ENCODE data around the gene TM7SF3.
A peak's percentile ranks its signal among the peaks of the same experiment; 100 is the strongest.
"Not testable (repeated sequence)": the region's sequence is repeated elsewhere in the genome, so short reads cannot be mapped to it uniquely, and the experiment has no call there.

The TM7SF3 gene

GRCh38 chr12:27014085-27014858, at the start of gene TM7SF3:
Gene TM7SF3 (minus strand): TSS chr12:27014384. CDS start chr12:27014168, 216 bp downstream.
- peak; percentile 91 for DNase-seq

GRCh38 chr12:27063250-27063851, 49.2 kb upstream of the TM7SF3 start:
- no peak for DNase-seq

GRCh38 chr12:27061317-27061716, 47.1 kb upstream of the TM7SF3 start:
- no peak for DNase-seq

- DNase-seq, result no peak
Measured at GRCh38 chr12:27060740-27061139, 46.6 kb upstream of the TM7SF3 start.

- DNase-seq, result no peak
Measured at GRCh38 chr12:27057543-27057942, 43.4 kb upstream of the TM7SF3 start.

GRCh38 chr12:27055966-27056365, 41.8 kb upstream of the TM7SF3 start:
- no peak for DNase-seq

GRCh38 chr12:27052742-27053141, 38.6 kb upstream of the TM7SF3 start:
- no peak for DNase-seq

- no peak for DNase-seq
Measured at GRCh38 chr12:27052176-27052575, 38.0 kb upstream of the TM7SF3 start.

GRCh38 chr12:27048822-27049752, 34.9 kb upstream of the TM7SF3 start:
- DNase-seq, result no peak

- not testable (repeated sequence) for DNase-seq
Measured at GRCh38 chr12:27042018-27042417, 27.8 kb upstream of the TM7SF3 start.

- DNase-seq, result not testable (repeated sequence)
Measured at GRCh38 chr12:27040637-27041036, 26.5 kb upstream of the TM7SF3 start.

GRCh38 chr12:27034607-27035293, 20.6 kb upstream of the TM7SF3 start:
- no peak for DNase-seq

GRCh38 chr12:27032679-27033078, 18.5 kb upstream of the TM7SF3 start:
- no peak for DNase-seq

GRCh38 chr12:27031531-27031930, 17.3 kb upstream of the TM7SF3 start:
- DNase-seq, result no peak

GRCh38 chr12:27026257-27026656, 12.1 kb upstream of the TM7SF3 start:
- DNase-seq, result no peak

GRCh38 chr12:27025116-27025515, 10.9 kb upstream of the TM7SF3 start:
- no peak for DNase-seq

- DNase-seq, result no peak
Measured at GRCh38 chr12:27024291-27024690, 10.1 kb upstream of the TM7SF3 start.

- DNase-seq, result no peak
Measured at GRCh38 chr12:27020761-27021160, 6.6 kb upstream of the TM7SF3 start.

GRCh38 chr12:27018037-27018436, 3.9 kb upstream of the TM7SF3 start:
- DNase-seq, result peak; percentile 89

GRCh38 chr12:27017163-27017823, 3.1 kb upstream of the TM7SF3 start:
- not testable (repeated sequence) for DNase-seq

GRCh38 chr12:27015730-27016076, 1.5 kb upstream of the TM7SF3 start:
- peak; percentile 37 for DNase-seq
